ENCODE measurements around the gene SIGMAR1.

DNA sequence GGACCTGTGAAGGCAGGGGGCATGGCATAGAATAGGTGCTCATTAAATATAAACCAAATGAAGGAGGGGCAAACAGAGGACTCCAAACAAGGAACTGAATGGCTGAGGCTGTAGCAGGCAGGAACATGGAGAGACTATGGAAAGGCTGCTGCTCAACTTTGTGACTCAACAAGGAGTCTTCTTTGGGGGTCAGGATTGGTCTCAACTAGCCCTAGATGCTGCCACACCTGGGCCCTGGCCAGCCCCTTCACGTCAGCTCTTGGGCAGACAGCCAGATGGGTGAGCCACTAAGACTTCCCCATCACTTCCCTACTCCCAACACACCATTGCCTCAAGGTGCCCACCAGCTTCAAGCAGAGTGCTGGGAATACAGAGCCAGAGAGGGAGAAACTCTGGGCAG lies 36.7 kb downstream of the SIGMAR1 start:
- TF ChIP-seq, protein P1, sequence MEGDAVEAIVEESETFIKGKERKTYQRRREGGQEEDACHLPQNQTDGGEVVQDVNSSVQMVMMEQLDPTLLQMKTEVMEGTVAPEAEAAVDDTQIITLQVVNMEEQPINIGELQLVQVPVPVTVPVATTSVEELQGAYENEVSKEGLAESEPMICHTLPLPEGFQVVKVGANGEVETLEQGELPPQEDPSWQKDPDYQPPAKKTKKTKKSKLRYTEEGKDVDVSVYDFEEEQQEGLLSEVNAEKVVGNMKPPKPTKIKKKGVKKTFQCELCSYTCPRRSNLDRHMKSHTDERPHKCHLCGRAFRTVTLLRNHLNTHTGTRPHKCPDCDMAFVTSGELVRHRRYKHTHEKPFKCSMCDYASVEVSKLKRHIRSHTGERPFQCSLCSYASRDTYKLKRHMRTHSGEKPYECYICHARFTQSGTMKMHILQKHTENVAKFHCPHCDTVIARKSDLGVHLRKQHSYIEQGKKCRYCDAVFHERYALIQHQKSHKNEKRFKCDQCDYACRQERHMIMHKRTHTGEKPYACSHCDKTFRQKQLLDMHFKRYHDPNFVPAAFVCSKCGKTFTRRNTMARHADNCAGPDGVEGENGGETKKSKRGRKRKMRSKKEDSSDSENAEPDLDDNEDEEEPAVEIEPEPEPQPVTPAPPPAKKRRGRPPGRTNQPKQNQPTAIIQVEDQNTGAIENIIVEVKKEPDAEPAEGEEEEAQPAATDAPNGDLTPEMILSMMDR (IDR thresholded peaks at IDR 0.05; ENCODE audit: poor library complexity): no peak
- TF ChIP-seq EZH2 (IDR thresholded peaks at IDR 0.05; ENCODE audit: borderline replicate concordance) (no peak), EZH2phosphoT487 (IDR thresholded peaks at IDR 0.05; ENCODE audit: low read depth, severe bottlenecking, unreplicated experiment) (no peak)
